ENCODE data around the gene DISP3. TPM values are rescaled to one million over a fixed set of nuclear protein-coding genes. Genes with fewer than 3 reads are reported as not detected.

The DISP3 gene
- total and polyA plus RNA-seq, 7 donors = under 0.01 to 0.28 (median 0.16) TPM; not detected in 4

GRCh38 chr1:11494771-11495170, 15.8 kb downstream of the DISP3 start:
- H3K4me3 ChIP-seq = no peak overlapping the region
- H3K9me3 ChIP-seq = peaks cover 0 to 3% (median under 1%) of the 10 kb centered on the region in 4 donors
- WGBS, 2 donors = 80 to 84% methylated on average over 3 of the region's 3 CpGs
- peaks cover 0 to 26% (median 9%) of the 10 kb centered on the region in 3 donors for H3K27me3 ChIP-seq
- no peaks in the 10 kb centered on the region for H3K36me3 ChIP-seq
- DNase-seq = peak; percentile 25
- intact Hi-C loops (cut with DNase I) = no loop called here
- no peaks in the 10 kb centered on the region for H3K4me1 ChIP-seq
- TF ChIP-seq POLR2A (IDR thresholded peaks at IDR 0.05) = no peak
- TF ChIP-seq EP300 (IDR thresholded peaks at IDR 0.05) = no peak
- TF ChIP-seq CTCF (IDR thresholded peaks at IDR 0.05) = no peak
- no peak for TF ChIP-seq POLR2AphosphoS5 (IDR thresholded peaks at IDR 0.05)
- H3K27ac ChIP-seq = no peak overlapping the region

- TF ChIP-seq EP300 (IDR thresholded peaks at IDR 0.05) (no peak), CTCF (IDR thresholded peaks at IDR 0.05) (no peak), POLR2AphosphoS5 (IDR thresholded peaks at IDR 0.05) (no peak)
- WGBS, 2 donors = 65 to 72% methylated on average over 3 of the region's 3 CpGs
- Histone ChIP-seq H3K36me3 (no peaks in the 10 kb centered on the region), H3K4me3 (no peak overlapping the region), H3K27ac (no peak overlapping the region), H3K27me3 (peaks cover 0 to 34% (median 9%) of the 10 kb centered on the region in 3 donors), H3K9me3 (peaks cover 0 to 3% (median under 1%) of the 10 kb centered on the region in 4 donors), H3K4me1 (no peaks in the 10 kb centered on the region)
- peak; percentile 18 for DNase-seq
- intact Hi-C loops (cut with DNase I) = no loop called here
Measured at GRCh38 chr1:11495579-11495978, 16.6 kb downstream of the DISP3 start.

- Histone ChIP-seq H3K27ac (no peak overlapping the region), H3K4me1 (no peaks in the 10 kb centered on the region), H3K36me3 (no peaks in the 10 kb centered on the region), H3K4me3 (no peak overlapping the region), H3K9me3 (peaks cover 0 to 3% (median under 1%) of the 10 kb centered on the region in 4 donors), H3K27me3 (peaks cover 0 to 45% (median 17%) of the 10 kb centered on the region in 3 donors)
- intact Hi-C loops (cut with DNase I) = no loop called here
- WGBS, 2 donors = 72 to 74% methylated on average over 8 of the region's 8 CpGs
- DNase-seq = peak; percentile 56
- TF ChIP-seq POLR2A (IDR thresholded peaks at IDR 0.05) (no peak), POLR2AphosphoS5 (IDR thresholded peaks at IDR 0.05) (no peak), EP300 (IDR thresholded peaks at IDR 0.05) (no peak), CTCF (IDR thresholded peaks at IDR 0.05) (no peak)
Measured at GRCh38 chr1:11496551-11497080, 17.7 kb downstream of the DISP3 start.

- H3K36me3 ChIP-seq = no peaks in the 10 kb centered on the region
- no peak for TF ChIP-seq POLR2A (IDR thresholded peaks at IDR 0.05)
- TF ChIP-seq POLR2AphosphoS5 (IDR thresholded peaks at IDR 0.05) = no peak
- no peak for TF ChIP-seq EP300 (IDR thresholded peaks at IDR 0.05)
- no peak for TF ChIP-seq CTCF (IDR thresholded peaks at IDR 0.05)
- peaks cover 0 to 52% (median 31%) of the 10 kb centered on the region in 3 donors for H3K27me3 ChIP-seq
- peaks cover 0 to 4% (median 2%) of the 10 kb centered on the region in 4 donors for H3K9me3 ChIP-seq
- DNase-seq = peak; percentile 33
- H3K27ac ChIP-seq = no peak overlapping the region
- WGBS, 2 donors = 54 to 68% methylated on average over 13 of the region's 13 CpGs
- no peaks in the 10 kb centered on the region for H3K4me1 ChIP-seq
- H3K4me3 ChIP-seq = no peak overlapping the region
- intact Hi-C loops (cut with DNase I) = no loop called here
Measured at GRCh38 chr1:11498956-11499594, 20.1 kb downstream of the DISP3 start.
